CD4-positive, alpha-beta T cell (primary cell): ENCODE data around the gene SLAMF9. TPM values are rescaled to one million over a fixed set of nuclear protein-coding genes. Genes with fewer than 3 reads are reported as not detected.

Source experiments
- ATAC-seq: fragments of 200-7000 bp; cut with Tn5 transposase; one replicate; pipeline ENCODE4 v1.10.0; 2022; ENCODE audit warnings: mild to moderate bottlenecking; ENCODE audit not compliant: poor library complexity
- CTCF ChIA-PET: fragments of 350-600 bp; sonication (Branson Sonifier 250); formaldehyde crosslinking; loops from one replicate; lab custom pipeline; 2021; ENCODE audit warnings: antibody characterized with exemption, inconsistent platforms; lab: Charles Lee
- POLR2A ChIA-PET: fragments of 350-600 bp; sonication (Branson Sonifier 250); formaldehyde crosslinking; loops from one replicate; lab custom pipeline; 2021; ENCODE audit warnings: antibody characterized with exemption, inconsistent platforms; lab: Charles Lee
- DNase-seq, 14 experiments: peaks; one replicate each; pipeline ENCODE4 v3.0.0-alpha.2; 2013 to 2020; ENCODE audit warnings: mixed read lengths in 2 of 14
- H3K27ac ChIP-seq, 2 donors: one replicate each; pipeline versions ENCODE4 v1.5.1 to v1.7.0; 2013; ENCODE audit warnings: low read length in 2 of 2, low read depth in 1 of 2, mild to moderate bottlenecking in 1 of 2
- H3K27me3 ChIP-seq, 2 experiments: 1 replicate in 1 of 2; 2 replicates in 1 of 2; pipeline versions ENCODE4 v1.6.1 to v1.7.0; 2013; ENCODE audit warnings: low read length in 2 of 2, control low read depth in 1 of 2, mild to moderate bottlenecking in 1 of 2, moderate library complexity in 1 of 2; ENCODE audit not compliant: insufficient read depth in 2 of 2, control insufficient read depth in 1 of 2
- H3K36me3 ChIP-seq: one replicate; pipeline ENCODE4 v1.6.1; 2013; ENCODE audit warnings: low read length, control low read depth; ENCODE audit not compliant: insufficient read depth
- H3K4me1 ChIP-seq: one replicate; pipeline ENCODE4 v1.6.1; 2013; ENCODE audit warnings: low read length, control low read depth; ENCODE audit not compliant: insufficient read depth
- H3K4me3 ChIP-seq: one replicate; pipeline ENCODE4 v1.5.1; 2013; ENCODE audit warnings: mild to moderate bottlenecking, low read length, moderate library complexity
- H3K9me3 ChIP-seq, 2 experiments: 1 replicate in 1 of 2; 2 replicates in 1 of 2; pipeline versions ENCODE4 v1.6.1 to v1.7.0; 2013; ENCODE audit warnings: low read length in 2 of 2, mild to moderate bottlenecking in 2 of 2, control low read depth in 1 of 2, moderate library complexity in 1 of 2; ENCODE audit not compliant: control insufficient read depth in 1 of 2, insufficient read depth in 1 of 2
- H3K27ac Mint-ChIP-seq: one replicate; pipeline ENCODE4 v1.8.0; 2020; ENCODE audit warnings: mixed read lengths
- H3K27me3 Mint-ChIP-seq: one replicate; pipeline ENCODE4 v1.8.0; 2021; ENCODE audit warnings: mixed read lengths
- H3K36me3 Mint-ChIP-seq: one replicate; pipeline ENCODE4 v1.8.0; 2021; ENCODE audit warnings: low read depth, mixed read lengths
- H3K4me1 Mint-ChIP-seq: one replicate; pipeline ENCODE4 v1.8.0; 2021; ENCODE audit warnings: low read depth, mixed read lengths
- H3K4me3 Mint-ChIP-seq: one replicate; pipeline ENCODE4 v1.8.0; 2020; ENCODE audit warnings: mild to moderate bottlenecking, mixed read lengths
- H3K9me3 Mint-ChIP-seq: one replicate; pipeline ENCODE4 v1.8.0; 2020; ENCODE audit warnings: mixed read lengths
- CTCF ChIP-seq: fragments of 200-600 bp; IDR thresholded peaks from one replicate; pipeline ENCODE4 v1.8.0; 2022; ENCODE audit warnings: antibody characterized with exemption, mild to moderate bottlenecking
- intact Hi-C, 2 experiments: fragments of 100-400 bp; cut with DNase I in 1 of 2; cut with micrococcal nuclease in 1 of 2; formaldehyde crosslinking; loops; one replicate each; pipeline versions ENCODE4 v1.15.1 to v1.9.0; 2023 to 2025; cut with DNase I, micrococcal nuclease
- total RNA-seq, 174 experiments: library from RNA in 2 of 174; stranded (reverse) in 2 of 174; gene quantifications; one replicate each; pipeline ENCODE4 v1.2.3 and lab custom pipeline; 2021 to 2026

SLAMF9 gene
- total RNA-seq, 2 experiments from 2014 or later, result not detected

GRCh38 chr1:159955456-159955855 is 1.4 kb upstream of the SLAMF9 start:
- Histone ChIP-seq H3K9me3 (no peaks in the 10 kb centered on the region), H3K27ac (no peak overlapping the region), H3K27me3 (peaks cover 0 to 30% of the 10 kb centered on the region in 2 experiments), H3K36me3 (no peaks in the 10 kb centered on the region), H3K4me1 (no peaks in the 10 kb centered on the region), H3K4me3 (no peak overlapping the region)
- TF ChIP-seq CTCF, result no peak
- ATAC-seq (no peak), DNase-seq (no peak)
- CTCF ChIA-PET, result no interaction called here
- Mint-ChIP-seq H3K27ac (no peak overlapping the region), H3K9me3 (no peaks in the 10 kb centered on the region), H3K4me3 (no peak overlapping the region), H3K4me1 (no peaks in the 10 kb centered on the region), H3K27me3 (peaks cover 18% of the 10 kb centered on the region), H3K36me3 (no peaks in the 10 kb centered on the region)
- intact Hi-C loops, result no loop called here
- POLR2A ChIA-PET, result interaction anchor here (0.7 to 1.2 kb wide), 3 partner anchors 10 to 32 kb away, joined by 3 to 4 read pairs (median 3); partner anchors contain the start of gene IGSF9

GRCh38 chr1:159952932-159953331 is 1.1 kb downstream of the SLAMF9 start:
- Histone ChIP-seq H3K36me3 (no peaks in the 10 kb centered on the region), H3K9me3 (no peaks in the 10 kb centered on the region), H3K27me3 (peaks cover 0 to 30% of the 10 kb centered on the region in 2 experiments), H3K4me1 (no peaks in the 10 kb centered on the region), H3K27ac (no peak overlapping the region), H3K4me3 (no peak overlapping the region)
- ChIA-PET POLR2A (no interaction called here), CTCF (no interaction called here)
- Mint-ChIP-seq H3K27me3 (peaks cover 23% of the 10 kb centered on the region), H3K36me3 (no peaks in the 10 kb centered on the region), H3K4me3 (no peak overlapping the region), H3K4me1 (no peaks in the 10 kb centered on the region), H3K9me3 (no peaks in the 10 kb centered on the region), H3K27ac (no peak overlapping the region)
- no peak for DNase-seq
- no peak for TF ChIP-seq CTCF
- intact Hi-C loops, result no loop called here
- ATAC-seq, result no peak

DNA sequence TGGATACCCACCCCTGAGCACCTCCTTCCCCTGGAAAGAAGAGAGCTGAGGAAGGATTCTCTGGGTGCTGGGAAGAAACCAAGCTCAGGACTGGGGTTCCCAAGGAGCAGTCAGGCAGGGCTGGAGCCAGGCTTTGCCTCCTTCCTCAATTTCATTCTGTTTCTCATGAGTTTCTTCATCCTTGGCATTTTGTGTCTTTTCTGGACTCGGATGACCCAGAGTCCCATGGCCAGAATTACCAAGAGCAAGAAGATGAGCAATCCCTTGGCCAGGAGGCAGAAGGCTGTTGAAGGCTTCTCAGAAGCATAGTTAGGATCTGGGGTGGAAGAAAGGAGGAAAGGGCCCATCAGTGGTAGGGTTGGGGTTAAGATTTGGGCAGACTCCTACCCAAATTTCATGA is 2.5 kb downstream of the SLAMF9 start:
- Mint-ChIP-seq H3K27ac (no peak overlapping the region), H3K4me3 (no peak overlapping the region), H3K9me3 (no peaks in the 10 kb centered on the region), H3K4me1 (no peaks in the 10 kb centered on the region), H3K27me3 (peaks cover 23% of the 10 kb centered on the region), H3K36me3 (no peaks in the 10 kb centered on the region)
- peaks cover 0 to 30% of the 10 kb centered on the region in 2 experiments for H3K27me3 ChIP-seq
- H3K27ac ChIP-seq, result no peak overlapping the region
- no peaks in the 10 kb centered on the region for H3K36me3 ChIP-seq
- POLR2A ChIA-PET, result no interaction called here
- intact Hi-C loops, result no loop called here
- TF ChIP-seq CTCF, result no peak
- ATAC-seq (no peak), DNase-seq (no peak)
- CTCF ChIA-PET, result interaction anchor here (1.2 kb wide), 1 partner anchor 56 kb away, joined by 3 read pairs; no protein-coding TSS in a partner anchor
- H3K4me3 ChIP-seq, result no peak overlapping the region
- no peaks in the 10 kb centered on the region for H3K9me3 ChIP-seq
- no peaks in the 10 kb centered on the region for H3K4me1 ChIP-seq
